Dermis microvascular lymphatic vessel endothelial cell (primary cell): Measurements from ENCODE around the gene GPR142. TPM values are rescaled to one million over a fixed set of nuclear protein-coding genes. Genes with fewer than 3 reads are reported as not detected.

Source experiments
- DNase-seq, 2 donors: peaks; one replicate each; pipeline versions ENCODE4 v3.0.0 to v3.0.0-alpha.2; 2010; ENCODE audit warnings: low read depth in 2 of 2
- total RNA-seq: library from RNA; depleted of rRNA; stranded (reverse); fragments of >200 nt; gene quantifications from 2 replicates; pipeline ENCODE4 v1.2.1, GENCODE V29; 2014

Gene GPR142
- total RNA-seq, 1 donor from 2014 or later: 0.13 TPM

DNA sequence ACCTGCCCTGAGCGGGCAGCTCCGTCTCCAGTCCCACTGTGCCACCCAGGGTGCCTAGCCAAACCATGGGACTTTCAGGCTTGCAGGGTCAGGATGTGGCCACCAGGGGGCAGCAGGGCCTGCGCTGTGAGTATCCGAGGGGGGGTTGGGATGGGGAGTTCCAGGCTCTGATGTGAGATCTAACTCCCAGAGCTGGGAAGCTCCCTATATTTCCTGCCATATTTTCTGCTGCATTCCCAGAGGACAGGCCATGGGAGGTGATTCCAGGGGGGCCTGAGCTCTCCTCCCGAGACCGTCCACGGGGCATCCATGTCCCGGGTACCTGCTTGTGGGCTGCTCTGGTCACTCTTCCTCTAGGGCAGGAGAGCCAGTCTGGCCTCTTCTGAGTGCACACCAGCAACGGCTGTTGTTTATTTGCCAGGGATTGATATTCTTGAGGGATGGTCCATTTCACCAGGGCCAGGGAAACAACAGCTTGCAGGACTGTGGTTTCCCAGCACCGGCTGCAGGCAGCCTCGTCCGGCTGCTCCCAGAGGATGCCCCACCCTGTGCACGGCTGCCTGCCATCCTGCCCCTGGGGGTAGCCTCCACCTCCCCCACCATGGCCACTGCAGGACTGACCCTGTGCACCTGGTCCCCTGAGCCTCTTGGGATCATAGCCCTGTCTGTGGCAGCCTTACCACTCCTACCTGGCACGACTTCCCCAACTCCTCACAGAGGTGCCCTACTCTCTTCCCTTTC, 1.2 kb downstream of the GPR142 start:
- peak; percentile 33 to 65 for DNase-seq

DNA sequence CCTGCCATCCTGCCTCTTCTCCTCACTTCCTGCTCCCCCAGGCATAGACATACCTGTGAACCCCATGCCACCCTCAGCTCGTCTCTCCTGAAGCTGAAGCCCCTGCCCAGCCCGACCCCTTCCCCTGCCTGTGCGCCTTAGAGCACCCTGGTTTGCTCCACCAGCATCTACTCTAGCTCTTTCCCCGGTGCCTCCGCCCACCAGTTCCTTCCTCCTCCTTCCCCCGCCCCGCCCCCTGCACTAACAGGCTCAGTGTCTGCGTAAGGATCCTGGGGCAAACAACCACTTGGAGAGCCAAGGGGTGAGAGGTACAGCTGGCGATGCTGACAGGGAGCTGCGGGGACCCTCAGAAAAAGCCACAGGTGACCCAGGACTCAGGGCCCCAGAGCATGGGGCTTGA, 1.9 kb downstream of the GPR142 start:
- no peak for DNase-seq

DNA sequence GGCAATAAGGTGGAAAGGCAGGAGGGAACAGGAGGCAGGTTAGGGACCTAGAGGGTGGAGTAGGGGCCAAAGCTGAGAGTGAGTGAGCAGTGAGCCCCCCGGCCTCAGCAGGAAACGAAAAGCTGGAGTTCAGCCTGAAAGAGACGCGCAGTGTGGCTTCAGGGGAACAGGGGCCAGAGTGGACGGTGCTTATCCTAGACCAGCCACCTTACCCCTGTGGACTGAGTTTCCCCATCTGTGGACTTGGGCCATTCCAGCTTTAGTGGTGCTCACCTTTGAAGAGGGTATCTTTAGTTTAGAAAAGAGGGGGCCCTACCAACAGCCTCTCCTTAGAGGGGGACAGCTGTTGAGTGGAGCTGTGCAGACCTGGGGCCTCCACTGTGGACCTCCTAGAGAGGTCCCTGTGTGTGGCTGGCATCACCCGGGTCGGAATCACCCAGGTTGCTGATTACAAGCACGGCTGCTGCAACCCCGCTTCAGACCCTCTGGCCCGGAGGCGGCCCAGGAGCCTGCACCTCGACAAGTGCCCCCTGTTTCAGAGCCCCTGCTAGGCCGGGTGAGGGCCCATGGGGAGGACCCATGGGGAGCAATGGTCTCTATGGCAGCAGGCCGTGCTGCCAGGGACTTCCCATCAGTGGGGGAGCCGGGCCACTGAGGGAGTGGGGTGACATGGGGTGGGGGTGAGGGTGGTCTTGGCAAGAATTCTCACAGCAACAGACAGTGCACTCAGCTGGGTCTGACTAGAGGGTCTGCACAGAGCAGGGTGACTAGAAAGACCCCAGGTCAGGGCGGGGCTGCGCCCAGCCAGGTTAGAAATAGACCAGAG, 2.6 kb downstream of the GPR142 start:
- no peak for DNase-seq

DNA sequence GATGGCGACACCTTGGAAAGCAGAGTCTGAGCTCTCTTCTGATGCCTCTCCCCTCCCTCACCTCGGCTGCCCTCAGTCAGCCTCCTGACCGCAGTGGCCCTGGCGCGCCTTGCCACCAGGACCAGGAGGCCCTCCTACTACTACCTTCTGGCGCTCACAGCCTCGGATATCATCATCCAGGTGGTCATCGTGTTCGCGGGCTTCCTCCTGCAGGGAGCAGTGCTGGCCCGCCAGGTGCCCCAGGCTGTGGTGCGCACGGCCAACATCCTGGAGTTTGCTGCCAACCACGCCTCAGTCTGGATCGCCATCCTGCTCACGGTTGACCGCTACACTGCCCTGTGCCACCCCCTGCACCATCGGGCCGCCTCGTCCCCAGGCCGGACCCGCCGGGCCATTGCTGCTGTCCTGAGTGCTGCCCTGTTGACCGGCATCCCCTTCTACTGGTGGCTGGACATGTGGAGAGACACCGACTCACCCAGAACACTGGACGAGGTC, 4.4 kb downstream of the GPR142 start:
- DNase-seq: no peak

DNA sequence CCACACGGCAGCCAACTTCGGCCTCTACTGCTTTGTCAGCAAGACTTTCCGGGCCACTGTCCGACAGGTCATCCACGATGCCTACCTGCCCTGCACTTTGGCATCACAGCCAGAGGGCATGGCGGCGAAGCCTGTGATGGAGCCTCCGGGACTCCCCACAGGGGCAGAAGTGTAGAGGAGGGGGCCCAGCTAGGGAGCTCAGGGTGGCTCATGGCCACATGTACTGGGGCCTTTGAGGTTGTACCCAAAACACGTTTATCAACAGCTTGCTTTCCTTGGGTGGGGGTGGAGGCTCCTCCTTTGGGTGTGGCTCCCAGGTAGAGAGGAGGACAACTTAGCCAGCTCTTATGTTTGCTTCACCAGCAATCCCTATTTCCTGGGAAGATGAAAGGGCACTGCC, 5.1 kb downstream of the GPR142 start:
- DNase-seq: no peak

DNA sequence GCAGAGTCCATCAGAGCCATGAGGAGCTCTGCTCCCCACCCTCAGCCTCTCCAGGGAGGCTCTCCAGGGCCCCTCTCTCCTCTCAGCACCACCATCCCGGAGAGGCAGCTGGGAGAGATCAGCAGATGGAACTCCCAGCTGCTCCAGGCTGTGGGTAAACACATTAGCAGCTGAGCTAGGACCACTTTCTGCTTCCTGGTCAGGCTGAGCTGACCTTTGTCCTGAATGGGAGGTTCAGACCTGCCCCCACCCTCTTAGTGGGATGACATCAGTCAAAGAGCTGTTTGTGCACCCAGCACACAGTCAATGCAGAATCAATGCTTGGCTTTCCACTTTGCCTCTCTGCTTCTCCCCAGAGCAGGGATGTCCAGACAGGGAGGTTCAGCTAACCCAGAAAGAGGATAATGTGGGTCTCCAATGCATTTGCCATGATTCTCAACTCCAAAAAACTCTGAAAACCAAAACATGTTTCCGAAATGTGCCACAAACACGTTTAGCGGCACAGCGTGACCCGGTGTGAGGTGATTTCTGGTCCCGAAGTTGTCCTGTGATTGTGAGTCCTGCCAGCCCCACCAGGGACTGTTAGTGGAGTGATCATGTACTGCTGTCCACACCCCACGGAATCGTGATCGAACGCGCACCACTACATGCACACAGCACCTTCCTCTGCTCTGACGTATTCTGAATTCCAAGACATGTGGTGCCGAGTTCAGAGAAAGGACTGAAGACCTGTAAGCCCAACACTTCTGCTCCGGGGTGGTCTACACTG, 6.7 kb downstream of the GPR142 start:
- no peak for DNase-seq

DNA sequence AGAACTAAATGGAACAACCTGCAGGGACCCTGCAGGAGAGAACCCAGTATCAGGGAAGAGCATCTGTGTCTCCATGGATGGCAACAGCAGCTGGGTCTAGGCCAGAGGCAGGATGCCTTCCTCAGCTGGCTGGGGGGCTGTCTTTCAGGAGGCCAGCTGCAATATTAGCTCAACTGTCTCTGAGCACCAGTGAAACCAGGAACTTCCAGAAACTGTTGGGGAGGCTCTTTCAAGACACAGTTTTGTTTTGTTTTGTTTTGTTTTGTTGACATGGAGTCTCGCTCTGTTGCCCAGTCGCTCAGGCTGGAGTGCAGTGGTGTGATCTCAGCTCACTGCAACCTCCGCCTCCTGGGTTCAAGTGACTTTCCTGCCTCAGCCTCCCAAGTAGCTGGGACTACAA, 7.6 kb downstream of the GPR142 start:
- DNase-seq: no peak

DNA sequence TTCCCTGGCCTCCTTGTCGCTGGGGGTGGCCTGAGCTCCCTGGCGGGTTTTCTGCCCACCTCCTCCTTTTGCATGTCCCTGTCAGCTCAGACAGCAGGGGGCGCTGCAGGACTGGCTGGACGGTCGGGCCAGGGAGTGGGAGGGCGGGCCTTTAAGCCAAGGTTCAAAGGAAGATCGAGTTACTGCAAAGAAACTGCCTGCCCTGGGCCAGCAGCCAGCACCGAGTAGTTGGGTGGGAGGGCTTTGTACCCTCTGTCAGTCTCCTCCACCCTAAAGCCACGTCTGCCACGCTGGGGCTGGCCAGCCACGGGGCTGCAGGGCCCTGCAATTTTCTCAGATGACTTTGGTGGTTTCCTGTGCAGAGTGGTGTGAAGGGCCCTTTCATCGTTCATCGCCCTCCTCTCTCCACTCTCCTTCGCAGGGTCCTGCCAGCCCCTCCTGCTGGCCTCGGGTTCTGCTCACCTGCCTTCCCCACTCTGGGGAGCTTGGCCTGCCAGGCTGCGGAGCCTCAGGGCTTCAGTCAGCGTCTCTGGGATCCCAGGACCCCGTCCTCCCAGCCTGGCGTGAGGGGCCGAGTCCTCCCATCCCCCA, 12.3 kb downstream of the GPR142 start:
- peak; percentile 36 to 77 for DNase-seq

DNA sequence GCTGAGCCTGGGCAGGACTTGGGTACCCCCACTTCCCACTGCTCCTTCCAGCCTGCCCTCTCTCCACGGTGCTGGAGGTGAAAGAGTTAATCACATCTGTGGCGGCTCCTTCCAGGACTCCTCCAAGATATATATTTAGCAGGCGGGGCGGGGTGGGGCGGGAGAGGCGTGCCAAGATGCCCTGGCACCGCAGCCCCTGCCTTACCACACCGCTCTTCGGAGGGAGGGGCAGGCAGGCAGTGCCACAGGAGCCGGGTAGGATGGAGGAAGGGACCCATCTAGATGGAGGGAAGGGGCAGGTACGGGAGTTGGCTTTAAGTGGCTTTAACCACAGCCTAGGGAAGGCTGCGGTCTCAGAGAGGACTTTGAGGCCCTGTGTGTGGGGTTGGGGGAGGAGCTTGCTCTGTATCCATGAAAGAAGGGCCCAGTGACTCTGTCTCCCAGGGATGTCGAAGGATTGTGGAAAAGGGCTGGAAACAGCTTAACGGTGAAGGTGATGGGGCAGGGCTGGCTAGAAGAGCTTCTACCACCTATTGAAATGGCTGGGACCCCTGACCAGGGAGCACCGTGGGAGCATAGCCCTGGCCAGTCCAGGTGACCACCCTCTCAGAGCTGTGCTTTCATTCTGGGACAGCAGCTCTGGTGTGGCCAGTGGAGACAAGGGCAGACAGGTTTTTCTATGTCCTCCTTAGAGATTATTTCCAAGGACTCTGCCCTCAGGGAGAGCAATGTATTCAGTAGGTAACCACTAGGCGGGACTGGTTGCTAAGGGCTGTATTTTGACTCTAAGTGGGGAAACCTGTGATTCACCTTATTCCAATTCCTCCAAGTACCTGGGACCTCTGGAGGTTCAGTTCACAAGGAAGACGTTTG, 13.0 kb downstream of the GPR142 start:
- DNase-seq: no peak

DNA sequence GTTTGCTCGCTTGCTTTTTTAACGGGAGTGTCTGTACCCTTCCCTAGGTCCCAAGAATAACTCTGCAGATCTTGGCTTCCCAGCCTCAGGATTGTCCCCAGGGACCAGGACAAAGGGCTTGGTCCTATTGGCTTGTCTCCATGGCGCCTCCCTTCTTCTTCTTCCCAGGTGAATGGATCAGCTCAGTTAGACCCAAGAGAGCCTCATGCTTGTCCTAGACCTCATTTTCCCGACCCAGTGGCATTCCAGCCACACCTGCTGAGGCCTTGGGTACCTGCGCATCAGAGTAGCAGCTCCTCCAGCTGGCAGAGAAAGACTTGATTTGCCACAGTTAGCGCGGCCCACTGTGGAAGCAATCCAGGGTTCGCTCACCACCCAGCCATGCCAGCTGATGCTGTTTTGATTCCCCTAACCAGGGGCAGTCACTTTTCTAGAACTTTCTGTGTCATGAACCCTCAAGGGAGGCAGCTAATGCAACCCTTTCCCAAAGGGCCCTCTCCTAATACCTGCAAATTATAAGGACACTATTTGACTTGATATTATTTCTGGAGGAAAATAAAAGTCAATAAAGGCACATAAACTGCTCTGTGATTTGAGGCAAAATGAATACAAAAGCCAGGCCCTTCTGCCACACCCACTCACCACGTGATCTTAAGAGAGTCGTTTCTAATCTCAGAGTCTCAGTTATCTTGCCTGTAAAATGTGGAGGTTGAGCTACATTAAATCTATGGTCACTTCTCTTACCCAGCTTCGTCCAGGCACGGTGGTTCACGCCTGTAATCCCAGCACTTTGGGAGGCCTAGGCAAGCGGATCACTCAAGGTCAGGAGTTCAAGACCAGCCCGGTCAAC, 13.9 kb downstream of the GPR142 start:
- no peak for DNase-seq

DNA sequence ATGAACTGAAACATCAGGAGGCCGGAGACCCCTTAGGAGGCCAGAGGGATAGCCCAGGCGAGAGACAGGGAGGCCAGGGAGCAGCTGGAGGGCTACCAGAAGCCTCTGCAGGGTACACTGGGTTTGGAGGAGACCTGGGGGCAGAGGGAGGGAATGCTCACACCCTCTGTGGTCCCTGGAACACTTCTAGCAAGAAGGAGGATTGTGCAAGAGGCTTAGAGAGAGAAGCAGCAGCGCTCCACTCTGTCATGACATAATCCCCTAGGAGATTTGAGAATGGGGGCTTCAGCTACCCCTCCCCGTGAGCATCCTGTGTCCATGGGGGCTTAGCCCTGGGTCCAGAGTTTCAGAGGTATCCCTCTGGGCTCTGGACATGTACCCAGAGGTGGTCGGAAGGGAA, 15.8 kb downstream of the GPR142 start:
- DNase-seq: no peak

DNA sequence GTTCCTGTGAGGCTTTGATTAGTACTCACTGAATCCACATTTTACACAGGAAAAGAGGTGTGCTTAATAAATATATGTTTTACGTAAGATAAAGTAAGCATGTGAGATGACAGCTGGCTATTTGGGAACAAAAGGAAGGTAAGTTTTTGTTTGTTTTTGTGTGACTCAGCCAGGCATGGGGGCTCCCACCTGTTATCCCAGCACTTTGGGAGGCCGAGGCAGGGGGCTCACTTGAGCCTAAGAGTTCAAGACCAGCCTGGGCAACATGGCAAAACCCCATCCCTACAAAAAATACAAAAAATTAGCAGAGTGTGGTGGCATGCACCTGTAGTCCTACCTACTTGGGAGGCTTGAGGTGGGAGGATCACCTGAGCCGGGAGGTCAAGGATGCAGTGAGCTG, 17.9 kb downstream of the GPR142 start:
- no peak for DNase-seq

DNA sequence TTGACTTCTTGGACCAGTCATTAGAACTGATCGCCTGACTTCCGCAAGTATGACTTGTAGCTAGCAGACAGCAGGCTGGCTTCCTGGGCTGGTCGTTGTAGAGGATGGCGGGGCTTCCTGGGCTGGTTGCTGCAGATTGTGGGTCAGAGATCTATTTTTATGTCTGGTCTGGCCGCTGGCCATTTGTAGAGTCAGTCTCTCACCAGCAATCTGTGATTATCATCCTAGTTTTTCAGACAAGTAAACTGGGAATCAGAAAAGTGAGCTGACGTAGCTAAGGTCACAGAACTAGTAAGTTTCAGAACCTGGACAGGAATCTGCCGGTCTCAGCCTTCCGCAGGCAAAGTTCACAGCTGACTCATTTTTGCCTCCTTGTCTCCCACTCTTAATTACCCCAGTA, 19.1 kb downstream of the GPR142 start:
- DNase-seq: no peak

DNA sequence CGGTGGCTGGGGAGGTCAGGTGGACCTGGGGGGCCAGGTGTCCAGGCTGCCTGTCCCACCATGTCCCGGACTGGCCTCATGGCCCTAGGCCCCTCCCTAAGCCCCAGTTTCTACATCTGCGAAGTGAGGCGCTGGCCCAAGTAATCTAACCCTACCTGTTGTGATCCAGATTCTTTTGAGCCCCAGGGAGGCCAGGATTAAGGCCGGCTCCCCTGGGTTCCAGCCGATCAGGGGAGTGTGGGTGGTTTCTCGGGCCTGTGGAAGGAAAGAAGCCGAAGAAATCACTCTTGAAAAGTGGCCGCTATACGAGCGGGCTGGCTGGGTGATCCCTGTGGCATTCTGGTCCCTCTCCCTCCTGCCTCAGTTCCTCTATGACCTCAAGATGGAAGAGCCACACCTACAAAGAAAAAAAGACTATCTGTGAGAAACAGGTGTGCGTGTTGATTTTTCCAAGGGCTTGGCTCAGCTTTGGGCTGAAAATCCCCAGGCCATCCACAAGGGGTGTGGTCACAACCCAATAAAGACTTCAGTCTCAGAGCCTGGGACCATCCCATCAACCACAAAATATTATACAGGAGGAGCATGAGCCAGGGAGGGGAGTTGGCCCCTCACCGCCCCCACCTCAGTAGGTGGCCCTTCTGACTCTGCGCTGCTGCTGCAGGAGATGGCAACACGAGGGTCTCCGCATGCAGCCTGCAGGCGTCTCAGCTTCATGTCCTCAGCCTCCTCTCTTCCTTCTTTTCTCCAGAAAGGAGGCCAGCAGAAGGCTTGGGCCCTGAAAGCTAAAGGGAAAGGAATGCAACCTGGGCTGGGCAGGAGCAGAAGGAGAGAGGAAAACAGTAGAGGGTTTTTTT, 20.3 kb downstream of the GPR142 start:
- DNase-seq: no peak

DNA sequence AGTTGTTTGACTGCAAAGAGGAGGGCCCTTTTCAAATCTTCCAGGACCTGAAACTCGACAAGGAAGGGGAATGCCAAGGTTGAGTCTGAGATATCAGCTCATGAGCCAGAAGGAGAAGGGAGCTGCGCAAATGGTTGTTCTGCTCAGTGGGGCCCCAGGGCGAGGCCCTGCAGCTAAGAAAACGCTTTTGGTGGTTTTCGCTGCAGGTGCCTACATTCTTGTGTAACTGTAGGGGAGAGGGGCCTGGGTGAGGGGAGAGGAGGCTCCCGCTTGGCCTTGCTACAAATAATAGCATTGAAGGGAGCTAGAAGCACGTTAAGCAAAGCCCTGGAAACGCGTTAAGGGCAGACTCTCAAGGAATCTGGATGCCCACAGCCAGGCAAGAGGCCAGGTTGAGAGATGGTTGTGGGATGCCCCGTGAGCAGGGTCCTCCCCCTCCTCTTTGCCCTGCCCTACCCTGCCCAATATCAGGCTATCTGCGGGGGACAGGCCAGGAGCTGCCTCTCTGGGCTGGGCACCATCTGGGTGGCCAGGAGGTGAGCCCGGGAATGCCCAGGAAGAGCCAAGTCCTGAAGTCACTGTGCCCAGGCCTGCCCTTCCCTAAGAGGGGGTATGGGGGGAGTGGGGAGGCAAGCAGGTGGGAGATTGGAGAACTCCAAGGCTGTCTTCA, 21.9 kb downstream of the GPR142 start:
- no peak for DNase-seq

DNA sequence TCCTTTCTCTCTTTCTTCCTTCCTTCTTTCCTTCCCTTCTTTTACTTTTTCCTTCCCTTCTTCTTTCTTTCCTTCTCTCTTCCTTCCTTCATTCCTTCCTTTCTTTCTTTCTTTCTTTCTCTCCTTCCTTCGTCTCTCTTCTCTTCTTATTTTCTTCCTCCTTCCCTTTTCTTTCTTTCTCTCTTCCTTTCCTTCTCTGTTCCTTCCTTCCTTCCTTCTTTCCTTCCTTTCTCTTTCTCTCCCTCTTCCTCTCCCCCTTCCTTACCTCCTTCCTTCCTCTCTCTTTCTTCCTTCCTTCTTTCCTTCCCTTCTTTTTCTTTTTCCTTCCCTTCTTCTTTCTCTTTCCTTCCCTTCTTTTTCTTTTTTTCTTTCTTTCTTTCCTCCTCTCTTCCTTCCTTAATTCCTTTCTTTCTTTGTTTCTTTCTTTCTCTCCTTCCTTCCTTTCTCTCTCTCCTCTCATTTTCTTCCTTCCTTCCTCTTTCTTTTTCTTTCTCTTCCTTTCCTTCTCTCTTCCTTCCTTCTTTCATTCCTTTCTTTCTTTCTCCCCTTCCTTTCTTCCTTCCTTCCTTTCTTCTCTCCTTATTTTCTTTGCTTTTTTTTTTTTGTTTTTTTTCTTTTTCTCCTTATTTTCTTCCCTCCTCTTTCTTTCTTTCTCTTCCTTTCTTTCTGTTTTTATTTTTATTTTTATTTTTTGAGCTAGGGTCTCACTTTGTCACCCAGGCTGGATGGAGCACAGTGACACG, 22.8 kb downstream of the GPR142 start:
- no peak for DNase-seq
